ENCODE results near the gene RPL35.

DNA sequence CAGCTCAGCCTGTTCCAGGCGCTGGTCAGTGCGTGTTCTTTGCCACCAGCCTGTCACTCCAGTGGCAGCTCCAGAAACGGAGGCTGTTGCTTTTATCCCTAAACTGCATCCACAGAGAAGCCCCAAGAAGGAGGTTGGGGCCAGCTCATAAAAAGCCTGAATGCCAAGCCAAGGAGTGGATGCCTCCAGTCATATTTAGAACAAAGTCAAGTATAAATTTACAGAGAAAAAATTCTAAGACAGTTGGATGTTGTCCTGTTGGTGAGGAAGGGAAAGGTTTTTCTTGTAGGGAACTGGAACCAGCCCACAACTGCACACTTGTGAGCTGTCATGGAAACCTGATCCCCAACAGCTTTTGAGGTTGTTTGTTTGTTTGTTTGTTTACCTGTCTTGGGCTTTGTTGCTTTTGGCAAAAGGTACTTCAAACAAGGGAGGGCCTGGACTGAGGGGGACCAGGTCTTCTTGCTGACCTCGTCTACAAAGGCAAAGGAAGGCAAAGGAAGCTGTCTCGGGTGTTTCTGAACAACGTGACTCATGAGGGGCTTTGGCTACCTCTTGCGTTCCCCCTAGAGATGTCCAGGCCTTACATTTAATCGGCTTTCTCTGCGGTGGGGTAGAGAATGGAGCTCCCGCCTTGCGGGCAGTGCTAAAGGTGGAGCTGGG lies 48.1 kb downstream of the RPL35 start:
- TF ChIP-seq, protein P1, sequence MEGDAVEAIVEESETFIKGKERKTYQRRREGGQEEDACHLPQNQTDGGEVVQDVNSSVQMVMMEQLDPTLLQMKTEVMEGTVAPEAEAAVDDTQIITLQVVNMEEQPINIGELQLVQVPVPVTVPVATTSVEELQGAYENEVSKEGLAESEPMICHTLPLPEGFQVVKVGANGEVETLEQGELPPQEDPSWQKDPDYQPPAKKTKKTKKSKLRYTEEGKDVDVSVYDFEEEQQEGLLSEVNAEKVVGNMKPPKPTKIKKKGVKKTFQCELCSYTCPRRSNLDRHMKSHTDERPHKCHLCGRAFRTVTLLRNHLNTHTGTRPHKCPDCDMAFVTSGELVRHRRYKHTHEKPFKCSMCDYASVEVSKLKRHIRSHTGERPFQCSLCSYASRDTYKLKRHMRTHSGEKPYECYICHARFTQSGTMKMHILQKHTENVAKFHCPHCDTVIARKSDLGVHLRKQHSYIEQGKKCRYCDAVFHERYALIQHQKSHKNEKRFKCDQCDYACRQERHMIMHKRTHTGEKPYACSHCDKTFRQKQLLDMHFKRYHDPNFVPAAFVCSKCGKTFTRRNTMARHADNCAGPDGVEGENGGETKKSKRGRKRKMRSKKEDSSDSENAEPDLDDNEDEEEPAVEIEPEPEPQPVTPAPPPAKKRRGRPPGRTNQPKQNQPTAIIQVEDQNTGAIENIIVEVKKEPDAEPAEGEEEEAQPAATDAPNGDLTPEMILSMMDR (optimal IDR thresholded peaks at IDR 0.05 in 1 of 3, IDR thresholded peaks at IDR 0.05 in 1 of 3, conservative IDR thresholded peaks at IDR 0.05 in 1 of 3; ENCODE audit: extremely low read depth in 1 of 3, insufficient read depth in 2 of 3, low read length in 3 of 3): no peak
- no peak for TF ChIP-seq EZH2 (IDR thresholded peaks at IDR 0.05; ENCODE audit: low read length)
